B cell (primary cell): ENCODE results near the gene ARID4B.

Experiments
- CTCF ChIP-seq: fragments of 200-600 bp; IDR thresholded peaks from one replicate; pipeline ENCODE4 v1.8.0; 2022; ENCODE audit warnings: antibody characterized with exemption, mild to moderate bottlenecking
- EZH2 ChIP-seq: IDR thresholded peaks from 2 replicates; pipeline ENCODE4 v1.6.1; 2012; ENCODE audit warnings: borderline replicate concordance, low read depth, mild to moderate bottlenecking, moderate library complexity, low read length; ENCODE audit not compliant: insufficient read depth, poor library complexity, severe bottlenecking

- TF ChIP-seq CTCF (no peak), EZH2 (no peak)
These were observed 61.0 kb downstream of the ARID4B start for GRCh38 chr1:235266967-235267366.
